ENCODE data around the gene ZNF613. TPM values are rescaled to one million over a fixed set of nuclear protein-coding genes. Genes with fewer than 3 reads are reported as not detected.
"Not testable (repeated sequence)": the region's sequence is repeated elsewhere in the genome, so short reads cannot be mapped to it uniquely, and the experiment has no call there.

The ZNF613 gene
- total RNA-seq = 1 to 10 TPM; 2.3 to 4.1 (median 2.7) TPM

- H3K36me3 Mint-ChIP-seq (ENCODE audit: insufficient read depth) = peaks cover 35% of the 10 kb centered on the region
- H3K4me1 Mint-ChIP-seq (ENCODE audit: low read depth) = peaks cover 23% of the 10 kb centered on the region
- peak; percentile 94 to 95 for ATAC-seq
- H3K27me3 Mint-ChIP-seq (ENCODE audit: low read depth) = no peaks in the 10 kb centered on the region
- DNase-seq = peak; percentile 82
- peak within 1 kb of the TSS; percentile 97 for H3K4me3 Mint-ChIP-seq
- H3K9me3 Mint-ChIP-seq = peaks cover 52% of the 10 kb centered on the region
Observed at GRCh38 chr19:51926784-51927741, at the start of gene ZNF613. Gene ZNF613 (plus strand): TSS chr19:51927472. CDS start chr19:51936221, 8,749 bp downstream.

- Mint-ChIP-seq H3K27me3 (ENCODE audit: low read depth) (no peaks in the 10 kb centered on the region), H3K4me3 (no peak overlapping the region), H3K4me1 (ENCODE audit: low read depth) (no peaks in the 10 kb centered on the region), H3K9me3 (peaks cover 63% of the 10 kb centered on the region), H3K36me3 (ENCODE audit: insufficient read depth) (peaks cover 66% of the 10 kb centered on the region)
- DNase-seq (no peak), ATAC-seq (no peak)
Observed at GRCh38 chr19:51882518-51882917, 44.8 kb upstream of the ZNF613 start.

GRCh38 chr19:51884713-51885112, 42.6 kb upstream of the ZNF613 start:
- H3K36me3 Mint-ChIP-seq (ENCODE audit: insufficient read depth) = peaks cover 65% of the 10 kb centered on the region
- H3K4me3 Mint-ChIP-seq = no peak overlapping the region
- no peak for DNase-seq
- no peaks in the 10 kb centered on the region for H3K27me3 Mint-ChIP-seq (ENCODE audit: low read depth)
- no peak for ATAC-seq
- no peaks in the 10 kb centered on the region for H3K4me1 Mint-ChIP-seq (ENCODE audit: low read depth)
- peaks cover 61% of the 10 kb centered on the region for H3K9me3 Mint-ChIP-seq

- DNase-seq (peak; percentile 52), ATAC-seq (peak; percentile 65 to 66)
- H3K4me3 Mint-ChIP-seq = peak within 1 kb of the TSS; percentile 86
- H3K27me3 Mint-ChIP-seq (ENCODE audit: low read depth) = no peaks in the 10 kb centered on the region
- H3K4me1 Mint-ChIP-seq (ENCODE audit: low read depth) = no peaks in the 10 kb centered on the region
- peaks cover 62% of the 10 kb centered on the region for H3K9me3 Mint-ChIP-seq
- peaks cover 64% of the 10 kb centered on the region for H3K36me3 Mint-ChIP-seq (ENCODE audit: insufficient read depth)
Observed at GRCh38 chr19:51887522-51888498, 39.5 kb upstream of the ZNF613 start, which contains the start of gene ZNF577. Gene ZNF577 (minus strand): TSS chr19:51887951. CDS start chr19:51880382, 7,569 bp downstream.

DNA sequence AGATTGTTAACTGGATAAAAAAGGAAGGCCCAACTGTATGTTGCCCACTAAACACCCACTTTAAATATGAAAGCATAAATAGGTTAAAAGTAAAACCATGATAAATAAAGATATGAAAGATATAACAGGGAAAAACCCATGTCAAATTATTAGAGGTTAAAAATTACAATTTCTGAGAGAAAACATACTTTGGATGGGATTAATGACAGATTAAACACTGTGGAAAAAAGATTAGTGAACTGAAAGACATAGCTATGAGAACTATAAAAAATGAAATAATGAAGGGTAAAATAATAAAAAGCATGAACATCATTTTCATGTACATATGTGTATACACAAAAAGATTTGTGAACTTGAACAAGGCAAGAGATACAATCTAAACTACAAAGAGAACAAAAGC, 37.3 kb upstream of the ZNF613 start:
- Mint-ChIP-seq H3K4me1 (ENCODE audit: low read depth) (no peaks in the 10 kb centered on the region), H3K4me3 (no peak overlapping the region), H3K36me3 (ENCODE audit: insufficient read depth) (peaks cover 76% of the 10 kb centered on the region), H3K27me3 (ENCODE audit: low read depth) (no peaks in the 10 kb centered on the region), H3K9me3 (peaks cover 68% of the 10 kb centered on the region)
- ATAC-seq = no peak
- no peak for DNase-seq

GRCh38 chr19:51891193-51891747, 36.0 kb upstream of the ZNF613 start:
- H3K27me3 Mint-ChIP-seq (ENCODE audit: low read depth) = no peaks in the 10 kb centered on the region
- DNase-seq = no peak
- H3K4me1 Mint-ChIP-seq (ENCODE audit: low read depth) = no peaks in the 10 kb centered on the region
- H3K36me3 Mint-ChIP-seq (ENCODE audit: insufficient read depth) = peaks cover 79% of the 10 kb centered on the region
- ATAC-seq = no peak
- peaks cover 67% of the 10 kb centered on the region for H3K9me3 Mint-ChIP-seq
- H3K4me3 Mint-ChIP-seq = no peak overlapping the region

DNA sequence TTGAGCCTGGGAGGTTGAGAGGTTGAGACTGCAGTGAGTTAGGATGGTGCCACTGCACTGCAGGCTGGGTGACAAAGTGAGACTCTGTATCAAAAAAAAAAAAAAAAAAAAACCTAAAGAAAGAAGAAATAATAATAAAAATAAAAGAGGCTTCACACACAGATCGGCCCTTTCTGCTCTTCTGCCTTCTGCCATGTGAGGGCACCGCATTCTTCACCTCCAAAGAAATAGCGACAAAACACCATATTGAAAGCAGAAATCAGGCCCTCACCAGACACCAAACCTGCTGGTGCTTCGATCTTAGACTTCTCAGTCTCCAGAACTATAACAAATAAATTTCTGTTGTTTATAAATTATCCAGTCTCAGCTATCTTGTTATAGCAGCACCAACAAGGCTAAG, 25.4 kb upstream of the ZNF613 start:
- no peak overlapping the region for H3K4me3 Mint-ChIP-seq
- DNase-seq = no peak
- H3K36me3 Mint-ChIP-seq (ENCODE audit: insufficient read depth) = peaks cover 63% of the 10 kb centered on the region
- peaks cover 26% of the 10 kb centered on the region for H3K4me1 Mint-ChIP-seq (ENCODE audit: low read depth)
- no peak for ATAC-seq
- H3K27me3 Mint-ChIP-seq (ENCODE audit: low read depth) = peaks cover 9% of the 10 kb centered on the region
- H3K9me3 Mint-ChIP-seq = peaks cover 49% of the 10 kb centered on the region

DNA sequence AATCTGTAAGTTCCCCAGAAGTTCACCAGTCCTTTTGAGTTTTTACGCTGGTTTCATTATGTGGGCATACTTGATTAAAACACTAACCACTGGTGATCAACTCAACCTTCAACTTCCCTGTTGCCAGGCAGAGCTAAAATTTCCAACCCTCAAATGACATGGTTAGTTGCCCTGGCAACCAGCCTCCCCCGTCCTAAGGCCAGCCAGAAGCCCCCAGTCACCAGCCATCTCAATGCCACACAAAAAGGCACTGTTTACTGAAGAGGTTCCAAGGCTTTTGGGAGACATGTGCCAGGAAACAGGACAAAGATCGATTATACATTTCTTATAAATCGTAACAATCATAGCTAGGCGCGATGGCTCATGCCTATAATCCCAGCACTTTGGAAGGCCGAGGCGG, 24.1 kb upstream of the ZNF613 start:
- H3K27me3 Mint-ChIP-seq (ENCODE audit: low read depth) = peaks cover 20% of the 10 kb centered on the region
- peak overlapping the region; percentile 97 for H3K4me3 Mint-ChIP-seq
- DNase-seq (no peak), ATAC-seq (no peak)
- H3K4me1 Mint-ChIP-seq (ENCODE audit: low read depth) = peaks cover 26% of the 10 kb centered on the region
- peaks cover 56% of the 10 kb centered on the region for H3K9me3 Mint-ChIP-seq
- H3K36me3 Mint-ChIP-seq (ENCODE audit: insufficient read depth) = peaks cover 56% of the 10 kb centered on the region

- H3K4me1 Mint-ChIP-seq (ENCODE audit: low read depth) = peaks cover 26% of the 10 kb centered on the region
- peak; percentile 98 to 99 for ATAC-seq
- peak within 1 kb of the TSS; percentile 97 for H3K4me3 Mint-ChIP-seq
- peaks cover 48% of the 10 kb centered on the region for H3K36me3 Mint-ChIP-seq (ENCODE audit: insufficient read depth)
- H3K27me3 Mint-ChIP-seq (ENCODE audit: low read depth) = peaks cover 30% of the 10 kb centered on the region
- H3K9me3 Mint-ChIP-seq = peaks cover 63% of the 10 kb centered on the region
- DNase-seq = peak; percentile 73
Observed at GRCh38 chr19:51904331-51905165, 22.7 kb upstream of the ZNF613 start, which contains the start of gene ZNF649. Gene ZNF649 (minus strand): TSS chr19:51905017. CDS start chr19:51900107, 4,910 bp downstream.

DNA sequence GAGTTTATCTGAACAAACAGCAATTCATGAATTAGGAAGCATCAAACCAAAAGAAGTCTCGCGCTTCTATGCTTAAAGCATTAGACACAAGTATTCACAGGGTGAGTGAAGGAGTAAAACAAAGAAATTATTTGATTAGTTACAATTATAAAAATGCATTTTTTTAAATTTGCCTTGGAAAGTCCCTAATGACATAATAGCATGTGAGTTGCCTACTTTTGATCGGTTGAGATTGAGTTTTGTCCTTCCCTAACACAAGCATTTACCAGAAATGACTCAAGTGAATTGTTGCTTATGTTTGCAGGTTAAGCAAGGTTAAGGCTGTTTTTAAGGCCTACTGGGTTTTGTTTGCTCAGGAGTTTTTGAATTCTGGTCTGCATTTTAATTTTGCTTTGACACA, 22.1 kb upstream of the ZNF613 start:
- H3K36me3 Mint-ChIP-seq (ENCODE audit: insufficient read depth) = peaks cover 44% of the 10 kb centered on the region
- H3K27me3 Mint-ChIP-seq (ENCODE audit: low read depth) = peaks cover 31% of the 10 kb centered on the region
- peaks cover 62% of the 10 kb centered on the region for H3K9me3 Mint-ChIP-seq

GRCh38 chr19:51905639-51906038, 21.6 kb upstream of the ZNF613 start:
- Mint-ChIP-seq H3K4me1 (ENCODE audit: low read depth) (peaks cover 26% of the 10 kb centered on the region), H3K36me3 (ENCODE audit: insufficient read depth) (peaks cover 41% of the 10 kb centered on the region), H3K27me3 (ENCODE audit: low read depth) (peaks cover 33% of the 10 kb centered on the region), H3K9me3 (peaks cover 57% of the 10 kb centered on the region)
- DNase-seq, H3K4me3 Mint-ChIP-seq, ATAC-seq: not testable (repeated sequence)

More for the DNA sequence above, 22.1 kb upstream of the ZNF613 start:
- DNase-seq (no peak), ATAC-seq (peak; percentile 4 to 7)
- peak overlapping the region; percentile 97 for H3K4me3 Mint-ChIP-seq
- peaks cover 26% of the 10 kb centered on the region for H3K4me1 Mint-ChIP-seq (ENCODE audit: low read depth)

DNA sequence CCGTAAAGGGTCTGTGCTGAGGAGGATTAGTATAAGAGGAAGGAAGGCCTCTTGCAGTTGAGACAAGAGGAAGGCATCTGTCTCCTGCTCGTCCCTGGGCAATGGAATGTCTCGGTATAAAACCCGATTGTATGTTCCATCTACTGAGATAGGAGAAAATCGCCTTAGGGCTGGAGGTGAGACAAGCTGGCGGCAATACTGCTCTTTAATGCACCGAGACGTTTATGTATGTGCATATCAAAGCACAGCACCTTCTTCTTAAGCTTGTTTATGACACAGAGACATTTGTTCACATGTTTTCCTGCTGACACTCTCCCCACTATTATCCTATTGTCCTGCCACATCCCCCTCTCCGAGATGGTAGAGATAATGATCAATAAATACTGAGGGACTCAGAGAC, 21.2 kb upstream of the ZNF613 start:
- H3K36me3 Mint-ChIP-seq (ENCODE audit: insufficient read depth) = peaks cover 37% of the 10 kb centered on the region
- DNase-seq, H3K4me3 Mint-ChIP-seq, ATAC-seq: not testable (repeated sequence)
- peaks cover 26% of the 10 kb centered on the region for H3K4me1 Mint-ChIP-seq (ENCODE audit: low read depth)
- peaks cover 55% of the 10 kb centered on the region for H3K9me3 Mint-ChIP-seq
- peaks cover 33% of the 10 kb centered on the region for H3K27me3 Mint-ChIP-seq (ENCODE audit: low read depth)

GRCh38 chr19:51907981-51908380, 19.3 kb upstream of the ZNF613 start:
- not testable (repeated sequence) for DNase-seq, H3K4me3 Mint-ChIP-seq, ATAC-seq
- H3K4me1 Mint-ChIP-seq (ENCODE audit: low read depth) = peaks cover 18% of the 10 kb centered on the region
- H3K9me3 Mint-ChIP-seq = peaks cover 59% of the 10 kb centered on the region
- H3K27me3 Mint-ChIP-seq (ENCODE audit: low read depth) = peaks cover 33% of the 10 kb centered on the region
- peaks cover 22% of the 10 kb centered on the region for H3K36me3 Mint-ChIP-seq (ENCODE audit: insufficient read depth)
